ENCODE results near the gene MTHFS.

DNA sequence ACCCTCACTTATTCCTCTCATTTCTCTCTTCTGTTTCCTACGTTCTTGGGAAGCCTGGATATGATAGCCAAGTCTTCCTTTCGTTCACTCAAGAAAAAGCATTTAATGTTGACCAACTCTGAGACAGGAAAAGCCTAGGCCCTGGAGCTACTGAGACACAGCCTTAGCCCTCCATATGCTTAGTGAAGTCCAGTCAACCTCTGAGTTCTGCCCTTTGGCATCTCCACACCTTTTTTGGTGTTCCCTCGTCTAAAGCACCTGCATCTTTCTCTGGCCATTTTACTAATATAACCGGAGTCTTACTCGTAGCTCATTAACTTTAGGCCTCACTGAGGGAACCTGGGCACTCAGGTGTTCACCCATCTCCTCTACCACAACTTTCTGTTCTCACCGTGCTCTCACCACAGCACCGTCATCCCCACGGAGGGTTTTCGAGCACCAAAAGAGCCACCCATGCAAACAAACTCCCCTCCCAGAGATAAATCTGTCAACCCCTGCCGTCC is 632 bp downstream of the MTHFS start:
- no peak for TF ChIP-seq POLR2AphosphoS5 (IDR thresholded peaks at IDR 0.05)
- TF ChIP-seq, protein P1, sequence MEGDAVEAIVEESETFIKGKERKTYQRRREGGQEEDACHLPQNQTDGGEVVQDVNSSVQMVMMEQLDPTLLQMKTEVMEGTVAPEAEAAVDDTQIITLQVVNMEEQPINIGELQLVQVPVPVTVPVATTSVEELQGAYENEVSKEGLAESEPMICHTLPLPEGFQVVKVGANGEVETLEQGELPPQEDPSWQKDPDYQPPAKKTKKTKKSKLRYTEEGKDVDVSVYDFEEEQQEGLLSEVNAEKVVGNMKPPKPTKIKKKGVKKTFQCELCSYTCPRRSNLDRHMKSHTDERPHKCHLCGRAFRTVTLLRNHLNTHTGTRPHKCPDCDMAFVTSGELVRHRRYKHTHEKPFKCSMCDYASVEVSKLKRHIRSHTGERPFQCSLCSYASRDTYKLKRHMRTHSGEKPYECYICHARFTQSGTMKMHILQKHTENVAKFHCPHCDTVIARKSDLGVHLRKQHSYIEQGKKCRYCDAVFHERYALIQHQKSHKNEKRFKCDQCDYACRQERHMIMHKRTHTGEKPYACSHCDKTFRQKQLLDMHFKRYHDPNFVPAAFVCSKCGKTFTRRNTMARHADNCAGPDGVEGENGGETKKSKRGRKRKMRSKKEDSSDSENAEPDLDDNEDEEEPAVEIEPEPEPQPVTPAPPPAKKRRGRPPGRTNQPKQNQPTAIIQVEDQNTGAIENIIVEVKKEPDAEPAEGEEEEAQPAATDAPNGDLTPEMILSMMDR (IDR thresholded peaks at IDR 0.05): no peak
- no peak for TF ChIP-seq EP300 (IDR thresholded peaks at IDR 0.05)
- no peak for TF ChIP-seq POLR2A (IDR thresholded peaks at IDR 0.05)
